HFF-Myc (cell line): ENCODE measurements around the gene NALCN.

Experiments
- DNase-seq: peaks from one replicate; pipeline ENCODE4 v3.0.0-alpha.2; 2011; ENCODE audit warnings: low read depth; ENCODE audit errors: extremely low read depth
- H3K4me3 ChIP-seq: replicated peaks from 2 replicates; pipeline ENCODE4 v1.5.1; 2011; ENCODE audit warnings: low read depth, mild to moderate bottlenecking, control low read depth, low read length
- TF ChIP-seq, protein P1 (sequence below): IDR thresholded peaks from 2 replicates; pipeline ENCODE4 v1.5.1; 2012; ENCODE audit warnings: mild to moderate bottlenecking, low read depth, low read length, control low read depth; ENCODE audit errors: missing control alignments

NALCN gene

GRCh38 chr13:101291206-101291605 lies 125.1 kb downstream of the NALCN start:
- H3K4me3 ChIP-seq = no peak overlapping the region
- TF ChIP-seq, protein P1, sequence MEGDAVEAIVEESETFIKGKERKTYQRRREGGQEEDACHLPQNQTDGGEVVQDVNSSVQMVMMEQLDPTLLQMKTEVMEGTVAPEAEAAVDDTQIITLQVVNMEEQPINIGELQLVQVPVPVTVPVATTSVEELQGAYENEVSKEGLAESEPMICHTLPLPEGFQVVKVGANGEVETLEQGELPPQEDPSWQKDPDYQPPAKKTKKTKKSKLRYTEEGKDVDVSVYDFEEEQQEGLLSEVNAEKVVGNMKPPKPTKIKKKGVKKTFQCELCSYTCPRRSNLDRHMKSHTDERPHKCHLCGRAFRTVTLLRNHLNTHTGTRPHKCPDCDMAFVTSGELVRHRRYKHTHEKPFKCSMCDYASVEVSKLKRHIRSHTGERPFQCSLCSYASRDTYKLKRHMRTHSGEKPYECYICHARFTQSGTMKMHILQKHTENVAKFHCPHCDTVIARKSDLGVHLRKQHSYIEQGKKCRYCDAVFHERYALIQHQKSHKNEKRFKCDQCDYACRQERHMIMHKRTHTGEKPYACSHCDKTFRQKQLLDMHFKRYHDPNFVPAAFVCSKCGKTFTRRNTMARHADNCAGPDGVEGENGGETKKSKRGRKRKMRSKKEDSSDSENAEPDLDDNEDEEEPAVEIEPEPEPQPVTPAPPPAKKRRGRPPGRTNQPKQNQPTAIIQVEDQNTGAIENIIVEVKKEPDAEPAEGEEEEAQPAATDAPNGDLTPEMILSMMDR = no peak
- DNase-seq = no peak

GRCh38 chr13:101289764-101290163 lies 126.5 kb downstream of the NALCN start:
- no peak for DNase-seq
- no peak overlapping the region for H3K4me3 ChIP-seq
- TF ChIP-seq, protein P1 = no peak

DNA sequence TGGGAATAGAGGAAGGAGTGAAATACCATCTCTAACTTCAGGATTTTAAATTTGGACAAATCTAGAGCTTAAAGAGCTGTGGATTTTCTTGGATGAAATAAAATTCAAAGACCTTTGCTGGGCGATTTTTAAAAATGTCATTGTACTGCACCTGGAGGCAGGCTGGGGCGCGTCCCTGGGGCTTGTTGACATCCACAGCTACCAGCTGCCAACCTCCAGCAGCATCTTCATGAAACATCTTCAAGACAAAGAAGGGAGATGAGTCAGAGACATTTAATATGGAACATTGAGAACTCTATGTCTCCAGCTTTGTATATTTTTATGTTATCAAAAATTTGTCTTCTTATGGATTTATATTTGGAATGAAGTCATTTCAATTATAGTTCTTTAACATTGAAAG lies 132.5 kb downstream of the NALCN start:
- H3K4me3 ChIP-seq = no peak overlapping the region
- DNase-seq = no peak
- TF ChIP-seq, protein P1 = no peak

DNA sequence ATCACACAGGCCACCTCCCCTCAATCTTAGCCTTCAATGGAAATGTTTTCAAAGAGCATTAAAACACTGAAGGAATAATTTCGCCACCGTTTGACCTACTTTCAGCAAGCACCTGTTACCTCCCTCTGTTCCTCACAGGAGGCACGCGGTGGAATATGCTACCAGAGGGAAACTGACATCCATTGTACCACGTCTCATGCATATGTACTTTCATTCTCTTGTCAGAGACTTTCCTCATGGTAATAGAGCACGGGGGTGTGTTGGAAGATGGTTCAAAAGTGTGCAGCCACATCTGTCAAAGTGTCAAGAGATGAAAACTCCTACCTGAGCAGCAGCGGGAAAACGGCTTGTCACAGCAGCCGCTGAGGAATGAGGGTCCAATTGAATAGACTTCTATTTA lies 143.4 kb downstream of the NALCN start:
- no peak overlapping the region for H3K4me3 ChIP-seq
- no peak for DNase-seq
- TF ChIP-seq, protein P1 = no peak

DNA sequence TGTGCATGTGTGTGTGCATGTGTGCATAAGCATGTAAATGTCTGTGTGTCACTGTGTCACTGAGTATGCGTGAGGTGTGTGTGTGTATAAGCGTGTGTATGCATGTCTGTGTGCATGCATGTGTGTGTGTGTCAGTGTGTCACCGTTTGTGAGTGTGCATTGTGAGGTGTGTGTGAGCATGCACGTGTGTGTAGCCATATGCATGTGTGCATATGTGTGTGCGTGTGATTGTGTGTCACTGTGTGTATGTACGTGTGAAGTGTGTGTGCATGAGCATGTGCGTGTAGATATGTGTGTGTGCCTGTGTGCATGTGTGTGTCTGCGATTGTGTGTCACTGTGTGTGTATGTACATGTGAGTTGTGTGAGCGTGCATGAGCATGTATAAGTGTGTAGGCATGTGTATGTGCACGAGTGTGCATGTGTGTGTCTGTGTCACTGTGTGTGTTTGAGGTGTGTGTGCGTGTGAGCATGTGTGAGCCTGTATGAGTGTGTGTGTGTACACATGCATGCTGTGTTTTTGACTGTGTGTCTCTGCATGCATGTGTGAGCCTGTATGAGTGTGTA lies 144.5 kb downstream of the NALCN start:
- no peak for DNase-seq
- TF ChIP-seq, protein P1 = no peak

GRCh38 chr13:101267656-101268055 lies 148.7 kb downstream of the NALCN start:
- DNase-seq = no peak
- TF ChIP-seq, protein P1 = no peak
- H3K4me3 ChIP-seq = no peak overlapping the region

More for the DNA sequence above, 144.5 kb downstream of the NALCN start:
- H3K4me3 ChIP-seq = no peak overlapping the region

DNA sequence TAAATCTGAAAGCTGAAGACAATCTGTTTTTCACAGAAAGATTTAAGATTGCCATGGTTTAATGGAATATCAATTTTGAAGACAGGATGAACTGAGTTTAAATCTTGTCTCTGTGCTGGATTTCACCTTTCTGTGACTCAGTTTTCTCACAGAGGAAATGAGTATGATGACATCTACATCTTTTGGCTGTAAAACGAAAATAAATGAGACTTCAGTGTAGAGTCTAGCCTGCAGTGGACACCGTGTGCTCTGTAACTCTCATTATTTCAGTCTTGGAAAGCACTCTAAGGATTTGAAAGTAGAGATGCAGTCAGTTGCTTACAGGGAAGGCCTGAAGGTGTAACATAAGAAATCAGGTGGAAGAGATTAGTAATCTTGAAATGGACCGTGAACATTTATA lies 150.4 kb downstream of the NALCN start:
- TF ChIP-seq, protein P1 = no peak
- no peak for DNase-seq
- H3K4me3 ChIP-seq = no peak overlapping the region
